GM12892 (cell line): ENCODE measurements around the gene ST6GALNAC4.

Experiments used
- POLR2A ChIP-seq: IDR thresholded peaks from 2 replicates; pipeline ENCODE4 v1.6.1; 2011; ENCODE audit warnings: low read depth, low read length, control low read depth
- POLR2AphosphoS5 ChIP-seq: IDR thresholded peaks from 2 replicates; pipeline ENCODE4 v1.6.1; 2011; ENCODE audit warnings: low read depth, low read length, control low read depth
- TAF1 ChIP-seq: IDR thresholded peaks from 2 replicates; pipeline ENCODE4 v1.6.1; 2011; ENCODE audit warnings: low read depth, mild to moderate bottlenecking, control low read depth, low read length, borderline replicate concordance

DNA sequence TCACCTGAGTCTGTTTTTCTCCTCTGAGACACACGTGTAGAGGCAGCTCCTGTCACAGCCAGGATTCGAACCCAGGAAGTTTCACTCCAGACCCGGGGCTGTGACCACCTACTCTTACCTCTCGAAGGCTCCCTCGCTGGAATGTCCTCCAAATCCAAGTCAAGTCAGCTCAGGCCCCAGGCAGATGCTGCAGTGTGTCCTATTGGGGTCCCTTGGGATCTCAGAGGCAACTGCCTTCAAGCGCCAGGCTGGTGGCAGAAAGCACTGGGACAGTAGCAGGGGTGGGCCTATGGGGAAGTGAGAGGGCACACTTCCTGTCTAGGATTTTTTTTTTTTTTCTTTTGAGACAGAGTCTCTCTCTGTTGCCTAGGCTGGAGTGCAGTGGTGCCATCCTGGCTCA is 762 bp upstream of the ST6GALNAC4 start:
- TF ChIP-seq POLR2A (no peak), POLR2AphosphoS5 (no peak), TAF1 (no peak)
